K562 (cell line): ENCODE measurements around the gene RNU6-1. TPM values are rescaled to one million over a fixed set of nuclear protein-coding genes. Genes with fewer than 3 reads are reported as not detected.

Source experiments
- BRD4 ChIP-seq: fragments of 200-600 bp; sonication (generic); IDR thresholded peaks from 2 replicates; pipeline ENCODE4 v1.6.1; 2017; ENCODE audit warnings: inconsistent platforms
- C11orf30 ChIP-seq: fragments of 450-650 bp; IDR thresholded peaks from 2 replicates; pipeline ENCODE4 v1.6.1; 2016; ENCODE audit warnings: low read depth, mild to moderate bottlenecking
- CBX1 ChIP-seq: sonication (generic); IDR thresholded peaks from 2 replicates; pipeline ENCODE4 v1.6.1; 2016; ENCODE audit warnings: antibody characterized with exemption, low read depth, mild to moderate bottlenecking
- E2F3 ChIP-seq: fragments of 250-450 bp; sonication (Bioruptor Pico); IDR thresholded peaks from 2 replicates; pipeline ENCODE4 v1.4.0; 2020; ENCODE audit warnings: mild to moderate bottlenecking
- ELF4 ChIP-seq: fragments of 450-650 bp; formaldehyde crosslinking; IDR thresholded peaks from 2 replicates; pipeline ENCODE4 v1.4.0; 2022; ENCODE audit warnings: missing genetic modification characterization
- ETV5 ChIP-seq: sonication (generic); formaldehyde crosslinking; IDR thresholded peaks from 2 replicates; pipeline ENCODE4 v1.4.0; 2020; ENCODE audit warnings: low read depth, mild to moderate bottlenecking, missing genetic modification reagents
- GATAD2B ChIP-seq: fragments of 450-650 bp; IDR thresholded peaks from 2 replicates; pipeline ENCODE4 v1.6.1; 2017; ENCODE audit warnings: mild to moderate bottlenecking, borderline replicate concordance
- JUNB ChIP-seq: fragments of 450-650 bp; formaldehyde crosslinking; conservative IDR thresholded peaks from 2 replicates; pipeline ENCODE4 v1.4.0; 2020; ENCODE audit warnings: mild to moderate bottlenecking
- MEIS2 ChIP-seq: fragments of 450-650 bp; IDR thresholded peaks from 2 replicates; pipeline ENCODE4 v1.6.1; 2014; ENCODE audit warnings: mild to moderate bottlenecking; ENCODE audit not compliant: partially characterized antibody
- NFYB ChIP-seq: IDR thresholded peaks from 2 replicates; pipeline ENCODE4 v1.6.1; 2011; ENCODE audit warnings: mild to moderate bottlenecking, moderate library complexity; ENCODE audit not compliant: insufficient read length; ENCODE audit errors: extremely low read depth
- NR1H2 ChIP-seq: sonication (generic); formaldehyde crosslinking; IDR thresholded peaks from 2 replicates; pipeline ENCODE4 v1.4.0; 2020; ENCODE audit warnings: mild to moderate bottlenecking, missing genetic modification reagents
- SRSF7 ChIP-seq: fragments of 200-400 bp; formaldehyde crosslinking; optimal IDR thresholded peaks from 2 replicates; pipeline ENCODE3; 2017; ENCODE audit warnings: mild to moderate bottlenecking, low read depth, low read length
- TEAD4 ChIP-seq, 2 experiments: sonication (generic) in 1 of 2; formaldehyde crosslinking in 1 of 2; IDR thresholded peaks; 2 replicates each; pipeline versions ENCODE4 v1.6.1 to v1.8.0; 2012 to 2022; ENCODE audit warnings: borderline replicate concordance in 1 of 2, inconsistent platforms in 1 of 2, low read length in 1 of 2, mild to moderate bottlenecking in 1 of 2, missing genetic modification reagents in 1 of 2
- XRCC4 ChIP-seq: IDR thresholded peaks from one replicate; pipeline ENCODE4 v1.6.1; 2011; ENCODE audit not compliant: insufficient read depth, insufficient read length; ENCODE audit errors: extremely low read depth
- ZNF436 ChIP-seq: fragments of 250-450, 450-650 bp; sonication (Bioruptor Pico); formaldehyde crosslinking; IDR thresholded peaks from 2 replicates; pipeline ENCODE4 v1.7.0; 2020; ENCODE audit warnings: mild to moderate bottlenecking
- polyA plus RNA-seq, 8 experiments: library from polyadenylated mRNA; depleted of rRNA in 4 of 8; stranded (reverse) in 5 of 8; unstranded in 3 of 8; fragments of >200 nt; fragmentation: Nextera tagmentation in 2 of 8; fragmentation: Illumina TruSeq in 1 of 8; extraction: Ambion mirVana in 2 of 8; extraction: Trizol in 1 of 8; gene quantifications; 2 replicates each; pipeline versions ENCODE4 v1.2.1 to v1.2.3, GENCODE V29; 2011 to 2014; ENCODE audit warnings: inconsistent platforms in 1 of 8, missing spikeins in 1 of 8
- total RNA-seq, 7 experiments: library from RNA; depleted of rRNA in 6 of 7; stranded (reverse); fragments of >200 nt in 6 of 7; fragmentation: Illumina TruSeq in 2 of 7; extraction: Trizol in 2 of 7; gene quantifications; 2 replicates each; pipeline versions ENCODE4 v1.2.1 to v1.2.3, GENCODE V29; 2011 to 2021; ENCODE audit warnings: low replicate concordance in 1 of 7
- TF ChIP-seq, protein P1 (sequence below): sonication (generic); formaldehyde crosslinking; IDR thresholded peaks from 2 replicates; pipeline ENCODE4 v1.8.1; 2023; ENCODE audit warnings: mild to moderate bottlenecking, missing genetic modification reagents
- TF ChIP-seq, protein P2 (sequence below): fragments of 250-450 bp; sonication (Bioruptor Pico); IDR thresholded peaks from 2 replicates; pipeline ENCODE4 v1.8.0; 2022; ENCODE audit warnings: inconsistent platforms
- TF ChIP-seq, protein P3 (sequence below), 3 experiments: IDR thresholded peaks in 2 of 3; conservative IDR thresholded peaks in 1 of 3; 2 replicates each; pipeline ENCODE4 v1.5.1; 2011 to 2012; ENCODE audit warnings: low read length in 3 of 3, mild to moderate bottlenecking in 3 of 3, control low read depth in 2 of 3, improper control_type of control experiment in 1 of 3, inconsistent platforms in 1 of 3, low read depth in 1 of 3, mixed read lengths in 1 of 3, moderate library complexity in 1 of 3; ENCODE audit not compliant: insufficient read depth in 2 of 3
- TF ChIP-seq, protein P4 (sequence below): fragments of 450-650 bp; IDR thresholded peaks from 2 replicates; pipeline ENCODE4 v1.6.1; 2018; ENCODE audit warnings: mild to moderate bottlenecking, low read depth; ENCODE audit not compliant: partially characterized antibody

The RNU6-1 gene
- total and polyA plus RNA-seq, 9 of the 15 experiments (the other 6 are each of a cell fraction or from before 2014, with no cell fraction given) = not detected

DNA sequence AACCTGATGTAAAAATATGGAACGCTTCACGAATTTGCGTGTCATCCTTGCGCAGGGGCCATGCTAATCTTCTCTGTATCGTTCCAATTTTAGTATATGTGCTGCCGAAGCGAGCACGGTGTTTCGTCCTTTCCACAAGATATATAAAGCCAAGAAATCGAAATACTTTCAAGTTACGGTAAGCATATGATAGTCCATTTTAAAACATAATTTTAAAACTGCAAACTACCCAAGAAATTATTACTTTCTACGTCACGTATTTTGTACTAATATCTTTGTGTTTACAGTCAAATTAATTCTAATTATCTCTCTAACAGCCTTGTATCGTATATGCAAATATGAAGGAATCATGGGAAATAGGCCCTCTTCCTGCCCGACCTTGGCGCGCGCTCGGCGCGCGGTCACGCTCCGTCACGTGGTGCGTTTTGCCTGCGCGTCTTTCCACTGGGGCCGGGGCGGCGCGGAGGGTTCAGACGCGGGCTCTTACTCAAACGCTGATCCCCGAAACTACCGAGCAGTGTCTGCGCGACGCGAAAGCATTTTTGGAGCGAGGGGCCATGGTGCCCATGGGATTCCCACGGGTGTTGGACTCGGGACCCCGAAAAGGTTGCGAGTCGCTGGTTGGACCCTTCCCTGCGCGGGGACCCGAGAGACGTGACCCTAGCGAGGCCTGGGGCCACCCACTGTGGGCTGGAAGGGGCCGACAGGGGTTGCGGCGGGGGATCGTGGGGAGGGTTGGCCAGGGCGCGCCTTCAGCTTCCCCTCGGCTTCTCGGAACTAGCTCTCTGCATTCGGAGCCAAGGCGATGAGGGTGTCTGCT is at the start of gene RNU6-1 (continued):
- TF ChIP-seq XRCC4 (no peak), MEIS2 (no peak), GATAD2B (0 out of 2 replicates have a peak, but pooled peaks have one; percentile 9), NR1H2 (CRISPR knock-in tag) (no peak; the same call in 1 of the 2 replicates), TEAD4 (IDR thresholded peaks at IDR 0.05; ENCODE audit: low read length) (peak; percentile 88), TEAD4 (CRISPR knock-in tag; IDR thresholded peaks at IDR 0.05; ENCODE audit: borderline replicate concordance) (no peak), C11orf30 (peak; percentile 64), ETV5 (CRISPR knock-in tag) (peak; percentile 43; the same call in 1 of the 2 replicates), NFYB (no peak), BRD4 (peak; percentile 5; the same call in 1 of the 2 replicates), SRSF7 (no peak), ELF4 (no peak), ZNF436 (CRISPR knock-in tag) (no peak), CBX1 (0 out of 2 replicates have a peak, but pooled peaks have one; percentile 33), E2F3 (no peak), JUNB (CRISPR knock-in tag) (no peak)
- TF ChIP-seq, protein P1, sequence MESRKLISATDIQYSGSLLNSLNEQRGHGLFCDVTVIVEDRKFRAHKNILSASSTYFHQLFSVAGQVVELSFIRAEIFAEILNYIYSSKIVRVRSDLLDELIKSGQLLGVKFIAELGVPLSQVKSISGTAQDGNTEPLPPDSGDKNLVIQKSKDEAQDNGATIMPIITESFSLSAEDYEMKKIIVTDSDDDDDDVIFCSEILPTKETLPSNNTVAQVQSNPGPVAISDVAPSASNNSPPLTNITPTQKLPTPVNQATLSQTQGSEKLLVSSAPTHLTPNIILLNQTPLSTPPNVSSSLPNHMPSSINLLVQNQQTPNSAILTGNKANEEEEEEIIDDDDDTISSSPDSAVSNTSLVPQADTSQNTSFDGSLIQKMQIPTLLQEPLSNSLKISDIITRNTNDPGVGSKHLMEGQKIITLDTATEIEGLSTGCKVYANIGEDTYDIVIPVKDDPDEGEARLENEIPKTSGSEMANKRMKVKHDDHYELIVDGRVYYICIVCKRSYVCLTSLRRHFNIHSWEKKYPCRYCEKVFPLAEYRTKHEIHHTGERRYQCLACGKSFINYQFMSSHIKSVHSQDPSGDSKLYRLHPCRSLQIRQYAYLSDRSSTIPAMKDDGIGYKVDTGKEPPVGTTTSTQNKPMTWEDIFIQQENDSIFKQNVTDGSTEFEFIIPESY = 0 out of 2 replicates have a peak, but pooled peaks have one; percentile 12
- TF ChIP-seq, protein P2, sequence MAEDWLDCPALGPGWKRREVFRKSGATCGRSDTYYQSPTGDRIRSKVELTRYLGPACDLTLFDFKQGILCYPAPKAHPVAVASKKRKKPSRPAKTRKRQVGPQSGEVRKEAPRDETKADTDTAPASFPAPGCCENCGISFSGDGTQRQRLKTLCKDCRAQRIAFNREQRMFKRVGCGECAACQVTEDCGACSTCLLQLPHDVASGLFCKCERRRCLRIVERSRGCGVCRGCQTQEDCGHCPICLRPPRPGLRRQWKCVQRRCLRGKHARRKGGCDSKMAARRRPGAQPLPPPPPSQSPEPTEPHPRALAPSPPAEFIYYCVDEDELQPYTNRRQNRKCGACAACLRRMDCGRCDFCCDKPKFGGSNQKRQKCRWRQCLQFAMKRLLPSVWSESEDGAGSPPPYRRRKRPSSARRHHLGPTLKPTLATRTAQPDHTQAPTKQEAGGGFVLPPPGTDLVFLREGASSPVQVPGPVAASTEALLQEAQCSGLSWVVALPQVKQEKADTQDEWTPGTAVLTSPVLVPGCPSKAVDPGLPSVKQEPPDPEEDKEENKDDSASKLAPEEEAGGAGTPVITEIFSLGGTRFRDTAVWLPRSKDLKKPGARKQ (CRISPR knock-in tag) = no peak
- TF ChIP-seq, protein P3, sequence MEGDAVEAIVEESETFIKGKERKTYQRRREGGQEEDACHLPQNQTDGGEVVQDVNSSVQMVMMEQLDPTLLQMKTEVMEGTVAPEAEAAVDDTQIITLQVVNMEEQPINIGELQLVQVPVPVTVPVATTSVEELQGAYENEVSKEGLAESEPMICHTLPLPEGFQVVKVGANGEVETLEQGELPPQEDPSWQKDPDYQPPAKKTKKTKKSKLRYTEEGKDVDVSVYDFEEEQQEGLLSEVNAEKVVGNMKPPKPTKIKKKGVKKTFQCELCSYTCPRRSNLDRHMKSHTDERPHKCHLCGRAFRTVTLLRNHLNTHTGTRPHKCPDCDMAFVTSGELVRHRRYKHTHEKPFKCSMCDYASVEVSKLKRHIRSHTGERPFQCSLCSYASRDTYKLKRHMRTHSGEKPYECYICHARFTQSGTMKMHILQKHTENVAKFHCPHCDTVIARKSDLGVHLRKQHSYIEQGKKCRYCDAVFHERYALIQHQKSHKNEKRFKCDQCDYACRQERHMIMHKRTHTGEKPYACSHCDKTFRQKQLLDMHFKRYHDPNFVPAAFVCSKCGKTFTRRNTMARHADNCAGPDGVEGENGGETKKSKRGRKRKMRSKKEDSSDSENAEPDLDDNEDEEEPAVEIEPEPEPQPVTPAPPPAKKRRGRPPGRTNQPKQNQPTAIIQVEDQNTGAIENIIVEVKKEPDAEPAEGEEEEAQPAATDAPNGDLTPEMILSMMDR (IDR thresholded peaks at IDR 0.05 in 2 of 3, conservative IDR thresholded peaks at IDR 0.05 in 1 of 3; ENCODE audit: insufficient read depth in 2 of 3, low read depth in 1 of 3, low read length in 3 of 3) = no peak
- TF ChIP-seq, protein P4, sequence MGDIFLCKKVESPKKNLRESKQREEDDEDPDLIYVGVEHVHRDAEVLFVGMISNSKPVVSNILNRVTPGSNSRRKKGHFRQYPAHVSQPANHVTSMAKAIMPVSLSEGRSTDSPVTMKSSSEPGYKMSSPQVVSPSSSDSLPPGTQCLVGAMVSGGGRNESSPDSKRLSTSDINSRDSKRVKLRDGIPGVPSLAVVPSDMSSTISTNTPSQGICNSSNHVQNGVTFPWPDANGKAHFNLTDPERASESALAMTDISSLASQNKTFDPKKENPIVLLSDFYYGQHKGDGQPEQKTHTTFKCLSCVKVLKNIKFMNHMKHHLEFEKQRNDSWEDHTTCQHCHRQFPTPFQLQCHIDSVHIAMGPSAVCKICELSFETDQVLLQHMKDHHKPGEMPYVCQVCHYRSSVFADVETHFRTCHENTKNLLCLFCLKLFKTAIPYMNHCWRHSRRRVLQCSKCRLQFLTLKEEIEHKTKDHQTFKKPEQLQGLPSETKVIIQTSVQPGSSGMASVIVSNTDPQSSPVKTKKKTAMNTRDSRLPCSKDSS = no peak
